GM20431 (cell line): ENCODE data around the gene PIGV.

Experiments
- in situ Hi-C: fragments of 300-500 bp; cut with MseI, MboI; formaldehyde crosslinking; loops from one replicate; pipeline ENCODE4 v1.15.0; 2020; ENCODE audit warnings: low sequenced_read_pairs; ENCODE audit not compliant: unreplicated experiment

Gene PIGV

DNA sequence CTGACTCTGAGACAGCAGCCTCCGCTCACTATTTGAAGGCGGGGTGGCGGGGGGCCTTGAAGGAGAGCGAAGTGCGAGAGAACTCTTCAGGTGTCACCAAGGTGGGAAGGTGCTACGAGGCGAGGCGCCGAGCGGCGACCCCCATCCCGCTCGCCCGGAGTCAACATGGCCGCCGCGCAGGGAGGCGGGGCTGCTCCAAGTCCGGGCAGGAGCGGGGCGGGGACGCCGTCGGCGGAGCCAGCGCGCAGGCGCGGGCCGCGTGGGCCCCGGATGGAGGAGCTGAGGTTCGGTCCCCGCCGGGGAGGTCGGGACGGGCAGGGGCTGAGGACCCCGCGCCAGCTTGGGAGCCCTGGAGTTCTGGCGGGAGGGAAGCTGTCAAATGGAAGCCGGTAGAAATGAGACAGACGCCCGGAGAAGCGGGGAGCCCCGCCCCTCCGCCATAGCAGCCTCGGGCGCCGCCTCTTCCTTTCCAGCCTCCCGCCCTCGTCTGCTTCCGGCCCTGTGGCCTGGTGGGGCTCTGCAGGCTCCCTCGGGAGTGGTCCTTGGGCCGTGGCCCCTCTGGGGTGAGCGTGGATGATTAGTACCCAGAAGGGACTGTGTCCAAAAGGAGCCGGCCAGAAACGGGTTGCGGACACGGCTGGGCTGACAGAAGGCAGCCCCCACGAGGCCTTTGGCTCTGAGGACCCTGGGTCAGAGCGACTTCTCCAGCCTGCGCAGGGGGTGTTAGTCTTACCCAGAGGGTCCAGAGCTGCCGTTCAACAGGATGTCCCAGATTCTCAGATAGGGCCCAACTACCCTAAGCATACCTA is at the start of gene PIGV:
Gene PIGV (plus strand): TSS at position 245 of the 809 bp plus-strand sequence. CDS start 2,866 bp downstream, outside the sequence.
- in situ Hi-C loops: loop anchor here (10.0 kb wide), 1 partner anchor 103 kb away; no protein-coding TSS in a partner anchor

- in situ Hi-C loops: no loop called here
Measured at GRCh38 chr1:26739329-26739914, 48.3 kb upstream of the PIGV start.

DNA sequence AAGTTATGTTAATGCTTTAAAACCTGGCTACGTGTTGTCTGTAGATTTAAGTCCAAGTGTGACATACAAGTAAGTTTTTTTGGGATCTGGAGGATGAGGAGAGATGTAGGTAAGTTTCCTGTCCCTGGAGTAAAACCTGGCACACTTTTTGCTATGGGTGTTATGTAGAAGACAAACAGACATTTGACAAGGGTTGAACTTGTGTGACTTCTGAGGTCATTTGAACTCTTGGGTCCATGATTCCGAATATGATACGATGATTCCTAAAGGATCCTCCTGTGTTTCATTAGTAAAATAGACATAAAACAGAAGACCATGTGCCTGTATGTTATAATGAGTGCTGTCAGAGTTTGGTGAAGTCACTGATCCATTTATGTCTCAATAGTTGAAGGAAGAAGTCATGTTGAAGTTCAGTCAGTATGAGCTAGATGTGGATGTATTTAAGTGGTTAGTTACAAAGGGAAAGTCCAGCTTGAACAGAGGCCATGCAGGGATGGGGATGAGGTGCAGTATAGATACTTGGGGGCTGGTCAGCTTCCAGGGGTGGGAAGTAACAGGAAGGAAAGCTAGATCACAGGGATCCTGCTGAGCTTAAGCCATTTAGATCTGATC is 47.6 kb upstream of the PIGV start:
- in situ Hi-C loops: no loop called here

DNA sequence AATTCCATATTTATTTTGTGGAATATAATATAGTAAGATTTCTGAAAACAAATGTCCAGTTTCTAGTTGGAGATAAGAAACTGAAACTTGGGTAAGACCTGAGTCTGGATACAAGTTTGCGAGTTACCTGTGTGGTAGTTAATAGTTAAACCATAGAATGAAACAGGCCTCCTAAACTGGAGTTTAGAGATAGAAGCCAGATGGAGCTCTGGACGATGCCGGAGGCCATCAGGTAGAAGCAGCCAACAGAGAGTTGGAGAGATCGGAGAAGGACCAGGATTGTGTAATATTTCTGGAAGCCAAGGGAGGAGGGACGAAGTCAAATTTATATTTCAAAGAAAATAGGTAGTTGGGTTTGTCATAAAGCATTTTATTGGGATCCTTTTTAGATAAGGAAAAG is 46.8 kb upstream of the PIGV start:
- in situ Hi-C loops: no loop called here

DNA sequence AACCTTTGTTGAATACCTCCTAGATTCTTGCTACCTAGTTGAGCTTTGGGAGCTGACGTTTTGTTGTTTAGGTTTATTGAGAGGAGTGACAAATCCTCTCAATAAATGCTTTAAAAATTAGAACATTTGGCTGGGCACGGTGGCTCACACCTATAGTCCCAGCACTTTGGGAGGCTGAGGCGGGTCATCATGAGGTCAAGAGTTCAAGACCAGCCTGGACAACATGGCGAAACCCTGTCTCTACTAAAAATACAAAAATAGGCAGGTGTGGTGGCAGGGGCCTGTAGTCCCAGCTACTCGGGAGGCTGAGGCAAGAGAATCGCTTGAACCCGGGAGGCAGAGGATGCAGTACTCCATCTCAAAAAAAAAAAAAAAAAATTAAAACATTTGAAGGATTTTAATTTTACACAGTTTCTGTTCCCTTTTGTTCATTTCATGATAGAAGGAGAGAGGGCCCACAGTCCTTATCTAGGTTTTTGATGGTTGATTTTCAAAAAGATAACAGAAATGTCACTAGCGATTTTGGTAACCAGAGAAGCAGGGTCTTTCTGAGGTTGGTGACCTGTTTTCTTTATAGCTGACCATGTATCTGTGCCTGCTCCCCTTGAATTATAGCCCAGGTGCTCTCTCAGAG is 44.2 kb upstream of the PIGV start:
- in situ Hi-C loops: no loop called here

- in situ Hi-C loops: no loop called here
Measured at GRCh38 chr1:26744075-26744959, 43.4 kb upstream of the PIGV start.

GRCh38 chr1:26745191-26745590 is 42.6 kb upstream of the PIGV start:
- in situ Hi-C loops: no loop called here

DNA sequence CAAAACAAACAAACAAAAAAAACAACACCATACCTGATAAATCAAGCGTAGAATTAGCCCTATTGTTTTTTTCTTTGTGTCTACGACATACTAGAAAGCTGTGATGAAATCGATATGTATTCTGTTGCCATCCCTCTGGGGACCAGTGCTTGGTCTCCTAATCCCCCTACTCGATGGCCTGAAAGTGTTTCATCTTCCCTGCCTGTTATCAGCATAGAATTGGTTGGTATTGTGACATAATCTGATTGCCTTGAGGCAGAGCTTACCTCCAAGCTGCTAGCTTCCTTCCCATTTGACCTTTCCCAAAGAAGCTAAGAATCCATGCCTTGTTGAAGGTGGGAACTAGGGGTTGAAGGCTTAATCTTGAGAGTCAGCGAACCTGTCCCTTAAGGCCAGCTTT is 40.7 kb upstream of the PIGV start:
- in situ Hi-C loops: no loop called here

GRCh38 chr1:26748351-26748750 is 39.4 kb upstream of the PIGV start:
- in situ Hi-C loops: no loop called here

DNA sequence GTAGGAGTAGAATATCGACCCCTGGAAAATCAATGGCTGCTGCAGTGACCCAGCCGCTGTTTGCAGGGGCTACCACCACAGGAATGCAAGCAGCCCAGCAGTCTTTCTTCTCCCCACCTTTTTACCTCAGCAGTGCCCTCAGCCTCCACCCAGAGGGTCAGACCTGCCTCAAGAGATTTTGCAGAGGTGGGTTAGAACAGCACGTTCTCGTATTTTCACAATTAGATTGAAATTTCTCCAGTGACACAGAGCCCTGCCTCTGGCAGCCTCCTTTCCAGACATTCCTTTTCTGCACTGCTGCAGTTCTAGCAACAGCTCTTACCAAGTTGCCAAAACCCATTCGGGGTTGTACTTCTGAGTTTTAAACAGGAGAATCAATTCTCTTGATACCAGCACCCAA is 38.3 kb upstream of the PIGV start:
- in situ Hi-C loops: no loop called here

- in situ Hi-C loops: no loop called here
Measured at GRCh38 chr1:26750428-26750827, 37.3 kb upstream of the PIGV start.

DNA sequence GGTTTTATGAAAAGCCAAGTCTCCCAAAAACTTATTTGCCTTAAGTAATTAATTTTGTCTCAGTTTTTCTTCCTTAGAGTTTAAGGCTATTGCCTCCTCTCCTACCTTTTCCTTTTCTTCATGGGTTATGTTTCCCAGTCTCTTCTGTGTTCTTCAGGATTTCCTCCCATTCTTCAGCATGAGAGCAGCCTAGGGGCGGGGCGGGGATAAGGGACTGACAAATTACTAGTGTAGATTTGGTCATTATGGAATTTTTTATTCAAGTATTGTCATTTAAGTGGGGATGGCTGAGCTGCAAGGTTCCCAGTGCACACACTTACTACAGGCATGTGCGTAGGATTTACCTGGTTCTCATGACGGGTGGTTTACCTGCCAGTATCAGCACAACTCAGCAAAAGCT is 35.2 kb upstream of the PIGV start:
- in situ Hi-C loops: no loop called here

DNA sequence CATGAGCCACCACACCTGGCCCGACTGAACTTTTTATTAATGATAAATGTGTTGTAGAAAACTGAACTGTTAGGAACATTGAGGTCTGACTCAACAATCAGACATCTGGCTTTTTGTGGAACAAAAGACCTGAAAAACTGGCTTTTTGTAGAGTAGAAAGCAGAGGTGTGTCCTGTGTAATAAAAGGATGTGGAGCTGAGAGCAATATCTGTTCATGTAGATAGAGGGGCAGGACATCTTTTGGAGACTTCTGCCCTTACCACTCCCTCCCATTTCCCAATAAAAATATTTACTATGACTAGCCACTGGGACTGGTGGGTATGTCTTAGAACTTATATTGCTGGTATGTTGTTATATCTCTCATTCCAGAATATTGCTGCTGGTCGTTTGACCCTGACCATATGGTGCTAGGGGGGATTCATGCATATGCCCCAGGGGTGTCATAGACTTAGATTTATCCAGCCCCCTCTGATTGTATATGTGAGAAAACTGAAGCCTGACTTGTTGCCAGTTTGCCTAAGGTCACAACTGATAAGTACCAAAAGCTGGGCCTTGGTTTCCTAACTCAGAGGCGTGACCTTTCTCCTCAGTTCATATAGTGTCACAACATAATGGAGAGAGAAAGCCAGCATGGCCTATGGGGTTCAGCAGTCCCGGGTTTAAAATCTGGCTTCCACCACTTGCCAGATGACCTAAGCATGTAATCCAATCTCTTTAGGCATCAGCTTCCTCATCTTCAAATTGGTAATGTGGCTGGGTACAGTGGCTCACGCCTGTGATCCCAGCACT is 33.5 kb upstream of the PIGV start:
- in situ Hi-C loops: no loop called here

GRCh38 chr1:26758358-26758757 is 29.4 kb upstream of the PIGV start:
- in situ Hi-C loops: no loop called here

GRCh38 chr1:26759531-26759930 is 28.2 kb upstream of the PIGV start:
- in situ Hi-C loops: no loop called here

GRCh38 chr1:26761217-26761616 is 26.5 kb upstream of the PIGV start:
- in situ Hi-C loops: no loop called here

DNA sequence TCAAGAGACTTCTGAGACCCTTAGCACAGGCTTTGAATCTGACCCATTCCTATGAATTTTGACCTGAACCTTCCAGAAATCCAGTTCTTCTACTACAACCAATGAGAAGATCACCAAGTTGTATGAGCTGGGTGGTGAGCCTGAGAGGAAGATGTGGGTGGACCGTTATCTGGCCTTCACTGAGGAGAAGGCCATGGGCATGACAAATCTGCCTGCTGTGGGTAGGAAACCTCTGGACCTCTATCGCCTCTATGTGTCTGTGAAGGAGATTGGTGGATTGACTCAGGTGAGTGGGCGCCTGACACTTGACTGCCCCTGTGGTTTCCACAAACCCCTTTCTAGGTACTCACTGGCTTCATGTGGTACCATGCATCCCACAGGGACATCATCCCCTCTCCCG is 20.0 kb upstream of the PIGV start:
- in situ Hi-C loops: no loop called here

- in situ Hi-C loops: no loop called here
Measured at GRCh38 chr1:26768755-26769154, 19.0 kb upstream of the PIGV start.

GRCh38 chr1:26771285-26771642 is 16.5 kb upstream of the PIGV start:
- in situ Hi-C loops: no loop called here
